Gastroesophageal sphincter (tissue), 3 donors: ENCODE results near the gene IL1RAP.

ENCODE experiments used
- CTCF ChIP-seq, 4 experiments: fragments of 200-600 bp in 2 of 4; fragments of 450-650 bp in 2 of 4; sonication (generic) in 1 of 4; IDR thresholded peaks; one replicate each; pipeline ENCODE4 v1.5.1; 2017 to 2019; ENCODE audit warnings: antibody characterized with exemption in 4 of 4, mild to moderate bottlenecking in 2 of 4, moderate library complexity in 2 of 4
- POLR2AphosphoS5 ChIP-seq: sonication (generic); formaldehyde crosslinking; IDR thresholded peaks from one replicate; pipeline ENCODE4 v1.6.1; 2017; ENCODE audit warnings: antibody characterized with exemption

DNA sequence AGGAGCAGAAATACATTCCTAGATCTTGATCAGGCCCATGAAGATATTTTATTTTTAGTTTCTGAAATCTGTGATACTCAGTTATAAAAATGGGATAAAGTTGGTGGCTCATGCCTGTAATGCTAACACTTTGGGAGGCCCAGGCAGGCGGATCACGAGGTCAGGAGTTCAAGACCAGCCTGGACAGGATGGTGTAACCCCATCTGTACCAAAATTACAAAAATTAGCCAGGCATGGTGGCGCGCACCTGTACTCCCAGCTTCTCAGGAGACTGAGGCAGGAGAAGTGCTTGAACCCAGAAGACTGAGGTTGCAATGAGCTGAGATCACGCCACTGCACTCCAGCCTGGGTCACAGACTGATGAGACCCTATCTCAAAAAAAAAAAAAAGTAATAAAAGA, 105.5 kb downstream of the IL1RAP start:
- no peak for TF ChIP-seq CTCF (IDR thresholded peaks at IDR 0.05)
- no peak for TF ChIP-seq POLR2AphosphoS5
